ENCODE data around the gene KLF15. TPM values are rescaled to one million over a fixed set of nuclear protein-coding genes. Genes with fewer than 3 reads are reported as not detected.

The KLF15 gene
- total RNA-seq, 3 donors from 2014 or later (not counting 1 experiment from before 2014, with no cell fraction given) = 0.23 to 0.38 (median 0.36) TPM

GRCh38 chr3:126314305-126314789 lies 42.9 kb downstream of the KLF15 start:
- H3K4me1 Mint-ChIP-seq = no peaks in the 10 kb centered on the region
- Histone ChIP-seq H3K36me3 (ENCODE audit: control insufficient read depth, insufficient read depth, low read length) (no peaks in the 10 kb centered on the region), H3K4me3 (ENCODE audit: low read length) (no peak overlapping the region), H3K4me1 (ENCODE audit: control insufficient read depth, insufficient read depth, low read length) (no peaks in the 10 kb centered on the region), H3K9me3 (ENCODE audit: control insufficient read depth, insufficient read depth, low read length) (no peaks in the 10 kb centered on the region), H3K27me3 (ENCODE audit: control insufficient read depth, insufficient read depth, low read length) (no peaks in the 10 kb centered on the region), H3K27ac (ENCODE audit: low read length) (no peak overlapping the region)
- no peaks in the 10 kb centered on the region for H3K9me3 Mint-ChIP-seq
- no peaks in the 10 kb centered on the region for H3K36me3 Mint-ChIP-seq
- TF ChIP-seq CTCF (IDR thresholded peaks at IDR 0.05) = no peak
- 53% methylated on average over 4 of the region's 4 CpGs for whole genome bisulfite sequencing (ENCODE audit: insufficient coverage)
- DNase-seq (no peak), ATAC-seq (no peak)
- intact Hi-C loops (cut with micrococcal nuclease) = no loop called here
- H3K27ac Mint-ChIP-seq = no peak overlapping the region
- H3K4me3 Mint-ChIP-seq = no peak overlapping the region
- no peaks in the 10 kb centered on the region for H3K27me3 Mint-ChIP-seq (ENCODE audit: low read depth in 2 of 2)

- no peak overlapping the region for H3K27ac Mint-ChIP-seq
- Histone ChIP-seq H3K9me3 (ENCODE audit: control insufficient read depth, insufficient read depth, low read length) (no peaks in the 10 kb centered on the region), H3K4me1 (ENCODE audit: control insufficient read depth, insufficient read depth, low read length) (no peaks in the 10 kb centered on the region), H3K36me3 (ENCODE audit: control insufficient read depth, insufficient read depth, low read length) (no peaks in the 10 kb centered on the region), H3K27ac (ENCODE audit: low read length) (no peak overlapping the region), H3K27me3 (ENCODE audit: control insufficient read depth, insufficient read depth, low read length) (no peaks in the 10 kb centered on the region), H3K4me3 (ENCODE audit: low read length) (no peak overlapping the region)
- TF ChIP-seq CTCF (IDR thresholded peaks at IDR 0.05) = no peak
- no peaks in the 10 kb centered on the region for H3K9me3 Mint-ChIP-seq
- H3K27me3 Mint-ChIP-seq (ENCODE audit: low read depth in 2 of 2) = no peaks in the 10 kb centered on the region
- 93% methylated on average over 6 of the region's 6 CpGs for WGBS (ENCODE audit: insufficient coverage)
- ATAC-seq = no peak
- no peaks in the 10 kb centered on the region for H3K36me3 Mint-ChIP-seq
- intact Hi-C loops (cut with micrococcal nuclease) = no loop called here
- DNase-seq = no peak
- peaks cover 0 to 2% of the 10 kb centered on the region in 2 donors for H3K4me1 Mint-ChIP-seq
- H3K4me3 Mint-ChIP-seq = no peak overlapping the region
These were observed 43.5 kb downstream of the KLF15 start for GRCh38 chr3:126313580-126314304.

GRCh38 chr3:126313166-126313565 lies 44.0 kb downstream of the KLF15 start:
- Mint-ChIP-seq H3K4me3 (no peak overlapping the region), H3K27ac (no peak overlapping the region), H3K9me3 (no peaks in the 10 kb centered on the region), H3K27me3 (ENCODE audit: low read depth in 2 of 2) (no peaks in the 10 kb centered on the region), H3K4me1 (peaks cover 0 to 5% of the 10 kb centered on the region in 2 donors), H3K36me3 (no peaks in the 10 kb centered on the region)
- DNase-seq = no peak
- intact Hi-C loops (cut with micrococcal nuclease) = no loop called here
- H3K4me3 ChIP-seq (ENCODE audit: low read length) = no peak overlapping the region
- 91% methylated on average over 6 of the region's 6 CpGs for WGBS (ENCODE audit: insufficient coverage)
- no peak for ATAC-seq
- H3K4me1 ChIP-seq (ENCODE audit: control insufficient read depth, insufficient read depth, low read length) = no peaks in the 10 kb centered on the region
- no peaks in the 10 kb centered on the region for H3K27me3 ChIP-seq (ENCODE audit: control insufficient read depth, insufficient read depth, low read length)
- no peak overlapping the region for H3K27ac ChIP-seq (ENCODE audit: low read length)
- no peak for TF ChIP-seq CTCF (IDR thresholded peaks at IDR 0.05)
- no peaks in the 10 kb centered on the region for H3K9me3 ChIP-seq (ENCODE audit: control insufficient read depth, insufficient read depth, low read length)
- no peaks in the 10 kb centered on the region for H3K36me3 ChIP-seq (ENCODE audit: control insufficient read depth, insufficient read depth, low read length)

- no peaks in the 10 kb centered on the region for H3K27me3 ChIP-seq (ENCODE audit: control insufficient read depth, insufficient read depth, low read length)
- H3K9me3 ChIP-seq (ENCODE audit: control insufficient read depth, insufficient read depth, low read length) = no peaks in the 10 kb centered on the region
- ATAC-seq (no peak), DNase-seq (no peak)
- Mint-ChIP-seq H3K27me3 (ENCODE audit: low read depth in 2 of 2) (no peaks in the 10 kb centered on the region), H3K27ac (no peak overlapping the region), H3K36me3 (no peaks in the 10 kb centered on the region), H3K4me1 (peaks cover 0 to 5% of the 10 kb centered on the region in 2 donors), H3K4me3 (no peak overlapping the region), H3K9me3 (no peaks in the 10 kb centered on the region)
- H3K36me3 ChIP-seq (ENCODE audit: control insufficient read depth, insufficient read depth, low read length) = no peaks in the 10 kb centered on the region
- intact Hi-C loops (cut with micrococcal nuclease) = no loop called here
- H3K4me1 ChIP-seq (ENCODE audit: control insufficient read depth, insufficient read depth, low read length) = no peaks in the 10 kb centered on the region
- 94% methylated on average over 7 of the region's 7 CpGs for WGBS (ENCODE audit: insufficient coverage)
- no peak for TF ChIP-seq CTCF (IDR thresholded peaks at IDR 0.05)
- H3K4me3 ChIP-seq (ENCODE audit: low read length) = no peak overlapping the region
- H3K27ac ChIP-seq (ENCODE audit: low read length) = no peak overlapping the region
These were observed 44.9 kb downstream of the KLF15 start for GRCh38 chr3:126312341-126312740.
